Esophagus squamous epithelium (tissue), 5 donors: ENCODE data around the gene PRKG1. TPM values are rescaled to one million over a fixed set of nuclear protein-coding genes. Genes with fewer than 3 reads are reported as not detected.
"Not testable (repeated sequence)": the region's sequence is repeated elsewhere in the genome, so short reads cannot be mapped to it uniquely, and the experiment has no call there.

ENCODE experiments used
- DNase-seq: peaks from one replicate; lab custom pipeline; 2025; lab: John Stamatoyannopoulos, UW
- H3K27ac ChIP-seq, 4 donors: fragments of 200-600 bp; sonication (generic); one replicate each; pipeline ENCODE4 v1.5.1; 2016 to 2019; ENCODE audit warnings: mild to moderate bottlenecking in 1 of 4
- H3K27me3 ChIP-seq, 4 donors: fragments of 200-600 bp; sonication (generic); 1 replicate in 3 of 4; 2 replicates in 1 of 4; pipeline versions ENCODE4 v1.5.1 to v1.6.0; 2017 to 2021; ENCODE audit warnings: antibody characterized with exemption in 1 of 4
- H3K36me3 ChIP-seq, 3 donors: fragments of 200-600 bp; sonication (generic); one replicate each; pipeline ENCODE4 v1.5.1; 2016 to 2019
- H3K4me1 ChIP-seq, 3 donors: fragments of 200-600 bp; sonication (generic); one replicate each; pipeline ENCODE4 v1.5.1; 2017 to 2019
- H3K4me3 ChIP-seq, 4 donors: fragments of 200-600 bp; sonication (generic); 1 replicate in 3 of 4; 2 replicates in 1 of 4; pipeline ENCODE4 v1.5.1; 2016 to 2019; ENCODE audit warnings: mild to moderate bottlenecking in 2 of 4, moderate library complexity in 1 of 4
- H3K9me3 ChIP-seq, 3 donors: fragments of 200-600 bp; sonication (generic); one replicate each; pipeline ENCODE4 v1.5.1; 2016 to 2019
- CTCF ChIP-seq, 6 experiments: fragments of 450-650 bp in 4 of 6; fragments of 200-600 bp in 2 of 6; sonication (generic) in 2 of 6; IDR thresholded peaks; one replicate each; pipeline ENCODE4 v1.5.1; 2016 to 2019; ENCODE audit warnings: antibody characterized with exemption in 6 of 6, mild to moderate bottlenecking in 4 of 6, moderate library complexity in 4 of 6
- POLR2A ChIP-seq, 4 donors: fragments of 450-650 bp; IDR thresholded peaks; one replicate each; pipeline ENCODE4 v1.6.1; 2017; ENCODE audit warnings: antibody characterized with exemption in 4 of 4, mild to moderate bottlenecking in 4 of 4, moderate library complexity in 3 of 4
- whole genome bisulfite sequencing, 2 donors: methylation state at CpG; one replicate each; pipeline ENCODE4 v1.1.5; 2018; 5-methylcytosine and 5-hydroxymethylcytosine counted together
- intact Hi-C: fragments of 100-400 bp; cut with DNase I; formaldehyde crosslinking; loops from one replicate; pipeline ENCODE4 v1.15.0; 2022
- total RNA-seq, 4 donors: library from RNA; depleted of rRNA; stranded (reverse); fragments of >200 nt; gene quantifications; one replicate each; pipeline ENCODE4 v1.1.0, GENCODE V29; 2016
- donor health status: DM: yes; HTN: yes; CAD: no.

The PRKG1 gene
- total RNA-seq, 4 donors from 2014 or later = 2.0 to 10.9 (median 3.8) TPM

GRCh38 chr10:52030051-52030790 lies 955.9 kb downstream of the PRKG1 start:
- 47 to 52% methylated on average over 6 of the region's 6 CpGs for WGBS, 2 donors
- H3K27ac ChIP-seq = no peak overlapping the region
- no peak for DNase-seq
- H3K9me3 ChIP-seq = no peaks in the 10 kb centered on the region
- no peaks in the 10 kb centered on the region for H3K4me1 ChIP-seq
- no peak overlapping the region for H3K4me3 ChIP-seq
- H3K36me3 ChIP-seq = no peaks in the 10 kb centered on the region
- TF ChIP-seq CTCF (IDR thresholded peaks at IDR 0.05) (no peak), POLR2A (IDR thresholded peaks at IDR 0.05) (no peak)
- H3K27me3 ChIP-seq = no peaks in the 10 kb centered on the region
- intact Hi-C loops = no loop called here

GRCh38 chr10:52030975-52031374 lies 956.7 kb downstream of the PRKG1 start:
- Histone ChIP-seq H3K4me3 (no peak overlapping the region), H3K36me3 (no peaks in the 10 kb centered on the region), H3K4me1 (no peaks in the 10 kb centered on the region), H3K27ac (no peak overlapping the region), H3K27me3 (no peaks in the 10 kb centered on the region), H3K9me3 (no peaks in the 10 kb centered on the region)
- no peak for DNase-seq
- WGBS, 2 donors = 67 to 88% methylated on average over 1 of the region's 1 CpG
- intact Hi-C loops = no loop called here
- TF ChIP-seq POLR2A (IDR thresholded peaks at IDR 0.05) = no peak
- TF ChIP-seq CTCF (IDR thresholded peaks at IDR 0.05) = no peak

GRCh38 chr10:52031771-52032170 lies 957.5 kb downstream of the PRKG1 start:
- TF ChIP-seq CTCF (IDR thresholded peaks at IDR 0.05) (no peak), POLR2A (IDR thresholded peaks at IDR 0.05) (no peak)
- Histone ChIP-seq H3K4me1 (no peaks in the 10 kb centered on the region), H3K27me3 (no peaks in the 10 kb centered on the region), H3K36me3 (no peaks in the 10 kb centered on the region), H3K27ac (no peak overlapping the region), H3K4me3 (no peak overlapping the region), H3K9me3 (no peaks in the 10 kb centered on the region)
- DNase-seq = no peak
- intact Hi-C loops = no loop called here

GRCh38 chr10:52032681-52033629 lies 958.7 kb downstream of the PRKG1 start:
- no peak for DNase-seq
- no peaks in the 10 kb centered on the region for H3K36me3 ChIP-seq
- H3K27me3 ChIP-seq = no peaks in the 10 kb centered on the region
- H3K4me1 ChIP-seq = no peaks in the 10 kb centered on the region
- intact Hi-C loops = no loop called here
- no peak overlapping the region for H3K27ac ChIP-seq
- no peaks in the 10 kb centered on the region for H3K9me3 ChIP-seq
- 57 to 64% methylated on average over 6 of the region's 6 CpGs for WGBS, 2 donors
- no peak overlapping the region for H3K4me3 ChIP-seq
- no peak for TF ChIP-seq POLR2A (IDR thresholded peaks at IDR 0.05)
- no peak for TF ChIP-seq CTCF (IDR thresholded peaks at IDR 0.05)

- H3K9me3 ChIP-seq, H3K4me3 ChIP-seq, H3K4me1 ChIP-seq, H3K36me3 ChIP-seq, H3K27me3 ChIP-seq, DNase-seq, intact Hi-C loops, H3K27ac ChIP-seq: not testable (repeated sequence)
- 66 to 85% methylated on average over 9 to 14 of the region's 15 CpGs for WGBS, 2 donors
These were observed 964.9 kb downstream of the PRKG1 start for GRCh38 chr10:52039002-52039793.
